Measurements from ENCODE around the gene SLAMF1.
"Not testable (repeated sequence)": the region's sequence is repeated elsewhere in the genome, so short reads cannot be mapped to it uniquely, and the experiment has no call there.

SLAMF1 gene

GRCh38 chr1:160646711-160647328 lies at the start of gene SLAMF1:
SLAMF1 (minus strand) TSS chr1:160647044; CDS start chr1:160646945, 99 bp downstream.
- Histone ChIP-seq H3K36me3 (ENCODE audit: insufficient read depth) (no peaks in the 10 kb centered on the region), H3K9ac (no peak within 1 kb of the TSS)

GRCh38 chr1:160692390-160692789 lies 45.5 kb upstream of the SLAMF1 start:
- TF ChIP-seq CTCF (conservative IDR thresholded peaks at IDR 0.05; ENCODE audit: low read depth, low read length), result peak; percentile 53; the same call in 1 of the 2 replicates
- H4K20me1 ChIP-seq (ENCODE audit: insufficient read depth); H3K4me3 ChIP-seq (IDR thresholded peaks at IDR 0.05; ENCODE audit: insufficient read depth, low read depth, low read length); H3K27ac ChIP-seq; H3K27me3 ChIP-seq (ENCODE audit: insufficient read depth, low read depth); H3K9ac ChIP-seq; H2AFZ ChIP-seq (ENCODE audit: low read depth); H3K79me2 ChIP-seq (ENCODE audit: insufficient read depth, low read depth); H3K36me3 ChIP-seq (ENCODE audit: insufficient read depth); H3K4me2 ChIP-seq: not testable (repeated sequence)
- H3K4me1 ChIP-seq (ENCODE audit: low read depth, poor library complexity, severe bottlenecking), result peaks cover 23% of the 10 kb centered on the region

More at GRCh38 chr1:160646711-160647328, at the start of gene SLAMF1:
- no peak within 1 kb of the TSS for H2AFZ ChIP-seq (ENCODE audit: low read depth)
- H4K20me1 ChIP-seq (ENCODE audit: insufficient read depth), result no peaks in the 10 kb centered on the region
- H3K79me2 ChIP-seq (ENCODE audit: insufficient read depth, low read depth), result no peaks in the 10 kb centered on the region
- H3K27me3 ChIP-seq (ENCODE audit: insufficient read depth, low read depth), result no peaks in the 10 kb centered on the region
- no peak within 1 kb of the TSS for H3K27ac ChIP-seq
- H3K4me3 ChIP-seq (IDR thresholded peaks at IDR 0.05; ENCODE audit: insufficient read depth, low read depth, low read length), result no peak within 1 kb of the TSS
- no peak for TF ChIP-seq CTCF (conservative IDR thresholded peaks at IDR 0.05; ENCODE audit: low read depth, low read length)
- H3K4me1 ChIP-seq (ENCODE audit: low read depth, poor library complexity, severe bottlenecking), result no peaks in the 10 kb centered on the region
- no peak within 1 kb of the TSS for H3K4me2 ChIP-seq

- no peak for TF ChIP-seq CTCF (conservative IDR thresholded peaks at IDR 0.05; ENCODE audit: low read depth, low read length)
- H2AFZ ChIP-seq (ENCODE audit: low read depth), result no peak overlapping the region
- no peak overlapping the region for H3K9ac ChIP-seq
- no peaks in the 10 kb centered on the region for H4K20me1 ChIP-seq (ENCODE audit: insufficient read depth)
- H3K27me3 ChIP-seq (ENCODE audit: insufficient read depth, low read depth), result no peaks in the 10 kb centered on the region
- H3K36me3 ChIP-seq (ENCODE audit: insufficient read depth), result no peaks in the 10 kb centered on the region; the same call in 1 of the 2 replicates
- H3K79me2 ChIP-seq (ENCODE audit: insufficient read depth, low read depth), result no peaks in the 10 kb centered on the region; the same call in 1 of the 2 replicates
- peaks cover 78% of the 10 kb centered on the region for H3K4me1 ChIP-seq (ENCODE audit: low read depth, poor library complexity, severe bottlenecking)
- no peak overlapping the region for H3K4me3 ChIP-seq (IDR thresholded peaks at IDR 0.05; ENCODE audit: insufficient read depth, low read depth, low read length)
- H3K4me2 ChIP-seq, result peak overlapping the region; percentile 64; the same call in 1 of the 2 replicates
- H3K27ac ChIP-seq, result no peak overlapping the region
Measured at GRCh38 chr1:160685266-160685665, 38.4 kb upstream of the SLAMF1 start.

- Histone ChIP-seq H2AFZ (ENCODE audit: low read depth) (no peak overlapping the region), H3K79me2 (ENCODE audit: insufficient read depth, low read depth) (no peaks in the 10 kb centered on the region; the same call in 1 of the 2 replicates), H4K20me1 (ENCODE audit: insufficient read depth) (no peaks in the 10 kb centered on the region), H3K27me3 (ENCODE audit: insufficient read depth, low read depth) (no peaks in the 10 kb centered on the region), H3K4me3 (IDR thresholded peaks at IDR 0.05; ENCODE audit: insufficient read depth, low read depth, low read length) (peak overlapping the region; percentile 83), H3K36me3 (ENCODE audit: insufficient read depth) (no peaks in the 10 kb centered on the region; the same call in 1 of the 2 replicates), H3K4me1 (ENCODE audit: low read depth, poor library complexity, severe bottlenecking) (peaks cover 58% of the 10 kb centered on the region), H3K4me2 (peak overlapping the region; percentile 64), H3K9ac (peak overlapping the region; percentile 0; the same call in 1 of the 2 replicates), H3K27ac (peak overlapping the region; percentile 29)
- TF ChIP-seq CTCF (conservative IDR thresholded peaks at IDR 0.05; ENCODE audit: low read depth, low read length), result no peak
Measured at GRCh38 chr1:160682983-160683865, 36.4 kb upstream of the SLAMF1 start.

Data from KMS-11 (cell line).